Activated gamma-delta T cell treated with Interleukin-2 at 50 U/mL for 16 hours (primary cell): ENCODE measurements around the gene EEFSEC.

Experiments
- DNase-seq: peaks from one replicate; pipeline ENCODE4 v3.0.0-alpha.2; 2020

Gene EEFSEC

DNA sequence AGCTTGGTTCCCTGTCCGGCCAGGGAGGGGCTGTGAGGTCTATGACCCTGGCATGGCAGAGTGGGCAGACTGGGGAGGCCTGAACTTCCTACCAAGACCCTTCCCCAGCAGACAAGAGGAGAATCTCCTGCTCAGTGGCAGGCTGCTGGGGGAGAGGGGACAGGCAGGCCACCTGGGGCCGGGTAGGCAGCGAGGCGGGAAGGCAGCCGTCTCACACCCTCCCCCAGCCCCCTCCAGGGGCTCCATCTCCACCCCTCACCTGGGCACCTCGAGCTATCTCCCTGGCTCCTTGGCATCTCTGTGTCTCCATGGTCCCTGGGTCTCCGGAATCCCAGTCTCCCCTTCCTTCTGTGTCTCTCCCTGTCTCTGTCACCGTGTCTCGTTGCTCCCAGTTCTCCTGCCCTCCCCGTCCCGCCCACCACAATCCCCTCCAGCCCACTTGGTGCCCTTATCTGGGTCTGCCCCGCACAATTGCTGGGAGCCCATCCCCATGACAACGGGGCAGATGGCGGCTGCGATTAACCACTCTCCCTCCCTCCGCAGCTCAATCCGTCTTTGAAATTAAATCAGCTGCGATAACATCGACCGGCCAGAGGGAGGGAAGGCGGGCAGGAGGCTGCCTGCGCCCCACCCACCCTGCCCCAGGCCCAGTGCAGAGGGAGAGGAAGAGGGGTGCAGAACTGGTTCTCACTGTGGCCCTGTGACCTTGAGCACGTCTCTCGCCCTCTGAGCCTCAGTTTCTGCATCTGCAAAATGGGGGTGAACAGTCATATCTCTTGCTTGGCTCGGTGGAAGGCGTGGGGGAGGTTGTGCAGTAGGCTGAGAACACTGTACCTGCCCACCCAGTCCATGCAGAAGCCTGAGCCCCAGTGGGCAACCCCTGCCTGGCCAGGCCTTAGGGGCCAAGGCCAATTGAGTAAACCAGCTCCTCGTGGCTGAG, 303.8 kb downstream of the EEFSEC start:
- DNase-seq, result no peak

DNA sequence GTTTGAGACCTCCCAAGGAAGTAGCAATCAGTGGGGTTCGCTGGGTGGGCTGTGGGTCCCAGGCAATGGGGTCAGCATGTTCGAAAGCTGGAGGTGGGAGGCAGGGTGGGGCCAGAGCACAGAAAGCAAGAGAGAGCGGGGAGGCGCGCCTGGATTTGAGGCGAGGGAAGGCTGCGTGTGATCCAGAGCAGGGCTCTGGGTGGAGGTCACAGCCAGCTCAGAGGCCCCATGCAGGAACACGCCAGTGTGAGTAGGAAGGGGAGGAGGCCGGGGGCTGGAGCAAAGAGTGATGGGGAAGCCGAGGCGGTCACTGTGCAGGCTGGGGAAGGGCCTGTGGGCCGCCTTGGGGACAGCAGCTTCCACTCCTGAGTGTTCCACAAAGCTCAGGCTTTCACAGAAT, 304.7 kb downstream of the EEFSEC start:
- no peak for DNase-seq
